ENCODE data around the gene ELMO3.

The ELMO3 gene

GRCh38 chr16:67244387-67245185 lies 45.7 kb downstream of the ELMO3 start:
- peak in 2 of 4 experiments; percentile 38 to 60 for DNase-seq

- no peak for DNase-seq
These were observed 46.3 kb downstream of the ELMO3 start for GRCh38 chr16:67245186-67245585.

- no peak for DNase-seq
These were observed 46.7 kb downstream of the ELMO3 start for GRCh38 chr16:67245674-67246080.

GRCh38 chr16:67246081-67246755 lies 47.3 kb downstream of the ELMO3 start:
- DNase-seq: no peak

GRCh38 chr16:67246756-67247191 lies 47.8 kb downstream of the ELMO3 start:
- peak in 2 of 4 experiments; percentile 32 to 51 for DNase-seq

- peak; percentile 85 to 94 (median 92) for DNase-seq
These were observed 48.5 kb downstream of the ELMO3 start, which contains the start of gene FHOD1 for GRCh38 chr16:67247192-67248072. TSS of gene FHOD1 (minus strand) at chr16:67247481. CDS start at chr16:67247410, 71 bp downstream.

GRCh38 chr16:67248073-67248400 lies 49.1 kb downstream of the ELMO3 start:
- no peak for DNase-seq

GRCh38 chr16:67248401-67249177 lies 49.7 kb downstream of the ELMO3 start, which contains the start of gene SLC9A5:
TSS of gene SLC9A5 (plus strand) at chr16:67248979. CDS start at chr16:67249015, 36 bp downstream.
- DNase-seq: no peak

- no peak for DNase-seq
These were observed 50.5 kb downstream of the ELMO3 start for GRCh38 chr16:67249178-67250044.

GRCh38 chr16:67250045-67250327 lies 51.1 kb downstream of the ELMO3 start:
- DNase-seq: no peak

- no peak for DNase-seq
These were observed 53.9 kb downstream of the ELMO3 start for GRCh38 chr16:67252609-67253497.

Data from activated naive CD4-positive, alpha-beta T cell (primary cell).